NCI-H146 treated with DMSO at 0.1 percent for 48 hours (cell line): Measurements from ENCODE around the gene NCAM2.

Source experiments
- DNase-seq: peaks from one replicate; lab custom pipeline; 2025; ENCODE audit not compliant: unreplicated experiment; lab: John Stamatoyannopoulos, UW

NCAM2 gene

DNA sequence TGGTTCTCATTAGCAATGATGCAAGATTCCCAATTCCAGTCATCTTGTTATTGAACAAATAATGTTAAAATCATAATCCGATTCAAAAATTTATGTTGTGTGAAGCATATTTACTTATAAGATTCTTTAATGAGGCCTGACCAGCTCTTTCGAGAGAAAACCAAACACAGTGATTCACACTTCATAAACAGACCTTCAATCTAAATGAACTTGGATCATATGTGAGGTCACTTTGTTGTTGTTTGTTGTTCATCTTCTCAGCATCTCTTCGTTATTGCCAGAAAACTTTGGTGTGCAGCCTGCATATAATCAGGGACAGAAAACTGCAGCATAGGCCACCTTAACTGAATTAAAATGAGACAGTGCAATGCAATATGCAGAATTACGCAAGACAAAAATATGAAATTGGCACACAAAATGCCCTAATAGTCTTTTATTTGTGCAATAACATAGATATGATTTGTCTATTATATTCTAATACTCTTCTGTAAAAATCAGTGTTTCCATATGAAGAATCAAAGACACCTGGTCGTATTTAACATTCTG is 30.1 kb downstream of the NCAM2 start:
- DNase-seq: no peak

DNA sequence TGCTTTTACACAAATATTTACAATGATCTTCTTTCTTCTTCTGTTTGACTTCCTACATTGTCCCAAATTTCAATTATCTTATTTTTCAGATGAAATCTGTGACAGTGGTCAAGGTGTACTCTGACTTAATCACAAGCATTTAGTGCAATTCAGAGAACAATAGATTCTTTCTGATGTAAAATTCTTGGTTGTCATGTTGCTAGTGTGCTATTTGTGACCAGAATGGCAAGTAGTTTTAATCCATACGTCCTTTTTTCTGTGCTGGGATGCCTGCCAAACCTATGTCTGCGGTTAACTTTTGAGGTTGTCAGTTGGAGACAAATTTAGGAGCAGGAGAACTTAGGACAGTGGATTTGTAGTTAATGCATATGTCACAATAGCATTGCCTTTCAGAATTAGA is 31.0 kb downstream of the NCAM2 start:
- DNase-seq: peak; percentile 18

DNA sequence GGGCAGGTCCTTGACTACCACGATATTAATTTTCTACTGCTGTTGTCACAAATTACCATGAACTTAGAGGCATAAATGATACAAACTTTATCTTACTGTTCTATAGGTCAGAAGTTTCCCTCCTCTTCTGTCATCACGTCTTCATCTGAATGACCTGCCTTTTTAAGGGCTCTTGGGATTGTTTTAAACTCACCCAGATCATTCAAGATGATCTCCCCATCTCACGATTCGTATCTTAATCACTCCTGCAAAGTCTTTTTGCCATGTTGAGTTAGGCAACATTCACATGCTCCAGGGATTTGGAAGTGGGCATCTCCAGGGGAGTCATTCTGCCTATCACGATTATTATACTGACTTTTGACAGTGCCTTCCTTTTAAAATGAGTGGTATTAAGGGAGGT is 32.1 kb downstream of the NCAM2 start:
- no peak for DNase-seq

- DNase-seq: no peak
Measured at GRCh38 chr21:21034036-21034435, 35.8 kb downstream of the NCAM2 start.

- no peak for DNase-seq
Measured at GRCh38 chr21:21039624-21040170, 41.5 kb downstream of the NCAM2 start.

- DNase-seq: no peak
Measured at GRCh38 chr21:21045518-21045917, 47.3 kb downstream of the NCAM2 start.

GRCh38 chr21:21046063-21046462 is 47.9 kb downstream of the NCAM2 start:
- DNase-seq: no peak

DNA sequence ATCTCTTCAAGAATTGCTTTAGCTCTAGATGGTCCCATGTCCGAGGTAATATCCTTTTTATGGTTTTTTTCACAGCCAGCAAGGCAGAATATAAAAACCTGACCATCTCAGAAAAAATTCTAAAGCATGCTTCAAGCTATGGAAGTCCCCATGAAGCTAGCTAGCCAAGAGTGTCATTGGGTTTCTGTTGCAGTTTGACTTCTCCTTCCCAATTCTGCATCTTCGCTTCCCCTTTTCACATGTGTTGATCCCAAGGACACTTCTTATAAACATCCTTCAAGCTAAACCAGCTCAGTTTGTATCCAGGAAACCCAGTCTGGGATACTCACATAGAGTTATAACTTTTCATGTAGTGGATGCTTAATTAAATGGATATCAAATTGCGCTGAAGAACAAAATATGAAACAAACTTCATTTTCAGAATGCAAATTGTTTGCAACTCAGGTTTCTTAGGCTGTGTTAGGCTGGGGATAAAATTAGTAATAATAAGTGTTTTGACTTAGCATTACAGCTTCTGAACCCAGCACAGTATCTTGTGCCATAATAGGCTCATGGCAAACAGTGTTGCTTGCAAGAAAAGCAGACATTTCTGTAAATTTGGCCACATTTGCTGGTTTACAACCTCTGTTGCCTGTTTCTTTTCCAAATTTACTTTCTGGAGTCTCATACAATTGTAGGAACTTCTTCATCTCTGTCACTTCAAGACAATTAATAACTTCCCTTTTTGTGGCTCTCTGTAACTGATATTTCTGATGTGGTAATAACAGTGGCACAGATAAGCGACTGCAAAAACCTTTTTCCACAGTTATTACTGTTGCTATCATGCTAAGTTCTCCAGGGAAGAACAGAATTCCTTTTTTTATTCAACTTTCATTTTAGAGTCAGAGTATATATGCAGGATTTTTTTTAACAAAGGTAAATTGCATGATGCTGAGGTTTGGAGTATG is 53.2 kb downstream of the NCAM2 start:
- no peak for DNase-seq

- DNase-seq: no peak
Measured at GRCh38 chr21:21052672-21053071, 54.5 kb downstream of the NCAM2 start.

- DNase-seq: peak; percentile 18
Measured at GRCh38 chr21:21057349-21058062, 59.3 kb downstream of the NCAM2 start.

GRCh38 chr21:21063828-21064227 is 65.6 kb downstream of the NCAM2 start:
- DNase-seq: no peak

- no peak for DNase-seq
Measured at GRCh38 chr21:21064353-21064752, 66.1 kb downstream of the NCAM2 start.

GRCh38 chr21:21067375-21067774 is 69.2 kb downstream of the NCAM2 start:
- DNase-seq: no peak

DNA sequence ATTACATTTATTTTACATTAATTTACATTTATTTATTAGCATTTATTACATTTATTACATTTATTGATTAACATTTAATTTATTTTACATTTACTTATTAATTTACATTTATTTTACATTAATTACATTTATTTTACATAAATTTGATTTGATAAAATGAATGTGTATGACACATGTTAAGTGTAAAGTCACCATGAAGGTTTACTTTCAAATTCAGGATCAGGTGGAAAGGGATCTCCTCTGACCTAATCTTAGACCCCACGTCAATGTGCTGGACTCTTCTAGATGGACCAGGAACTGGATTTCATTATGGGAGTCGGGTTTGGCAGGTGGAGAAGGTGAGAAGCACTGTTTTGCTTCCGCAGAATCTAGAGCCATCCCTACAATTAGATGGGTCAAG is 76.1 kb downstream of the NCAM2 start:
- no peak for DNase-seq

- DNase-seq: no peak
Measured at GRCh38 chr21:21076051-21076450, 77.8 kb downstream of the NCAM2 start.

GRCh38 chr21:21076491-21076890 is 78.3 kb downstream of the NCAM2 start:
- no peak for DNase-seq

DNA sequence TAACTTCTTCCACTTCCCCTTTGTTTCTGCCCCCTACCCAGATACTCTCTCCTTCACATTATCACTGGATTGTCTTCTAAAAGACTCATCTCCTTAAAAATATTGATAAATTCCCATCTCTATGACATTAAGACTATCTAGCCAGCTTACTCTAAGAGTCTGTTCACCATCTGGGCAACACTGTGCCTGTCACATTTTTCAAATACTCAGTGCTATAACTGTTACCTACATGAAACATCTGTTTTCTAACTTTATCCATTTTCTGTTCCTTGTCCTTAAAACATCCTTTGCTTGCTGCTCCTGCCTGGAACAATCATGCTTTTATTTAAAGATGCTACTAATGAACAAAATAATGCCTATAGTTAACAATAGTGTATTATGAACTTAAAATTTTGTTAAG is 81.4 kb downstream of the NCAM2 start:
- DNase-seq: no peak

DNA sequence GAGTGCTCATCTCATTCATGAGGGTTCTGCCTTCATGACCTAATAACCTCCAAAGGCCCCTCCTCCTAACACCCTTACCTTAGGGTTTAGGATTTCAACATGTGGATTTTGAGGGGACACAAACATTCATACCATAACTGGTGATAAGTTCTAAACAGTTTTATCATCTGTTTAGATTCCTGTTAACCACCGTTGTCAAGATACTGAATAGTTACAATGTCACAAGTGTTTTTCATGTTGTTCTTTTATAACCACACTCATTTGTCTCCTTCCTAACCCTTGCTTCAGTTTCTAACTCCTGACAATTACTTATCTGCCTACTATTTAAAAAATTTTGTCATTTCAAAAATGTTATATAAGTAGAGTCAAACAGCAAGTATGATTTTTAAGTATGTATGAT is 86.0 kb downstream of the NCAM2 start:
- DNase-seq: no peak

DNA sequence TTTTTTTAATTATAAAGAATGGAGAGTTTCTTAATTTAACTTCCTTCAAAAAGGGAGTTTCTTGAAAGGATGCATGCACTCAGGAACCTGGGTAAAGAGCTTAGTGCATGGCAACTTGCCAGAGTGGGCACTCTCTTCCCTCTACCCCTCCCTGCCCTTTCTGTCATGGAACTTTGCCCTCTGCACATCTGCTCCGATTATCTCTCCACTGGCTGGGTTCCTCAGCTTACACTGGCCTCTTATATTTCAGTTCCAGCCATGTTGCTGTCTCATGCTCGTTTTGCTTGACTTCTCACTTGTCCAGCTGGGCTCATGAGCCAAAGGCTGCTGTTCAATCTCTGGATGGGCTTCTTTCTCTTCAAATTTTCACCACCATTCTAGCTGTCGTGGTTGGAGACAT is 87.0 kb downstream of the NCAM2 start:
- DNase-seq: no peak

DNA sequence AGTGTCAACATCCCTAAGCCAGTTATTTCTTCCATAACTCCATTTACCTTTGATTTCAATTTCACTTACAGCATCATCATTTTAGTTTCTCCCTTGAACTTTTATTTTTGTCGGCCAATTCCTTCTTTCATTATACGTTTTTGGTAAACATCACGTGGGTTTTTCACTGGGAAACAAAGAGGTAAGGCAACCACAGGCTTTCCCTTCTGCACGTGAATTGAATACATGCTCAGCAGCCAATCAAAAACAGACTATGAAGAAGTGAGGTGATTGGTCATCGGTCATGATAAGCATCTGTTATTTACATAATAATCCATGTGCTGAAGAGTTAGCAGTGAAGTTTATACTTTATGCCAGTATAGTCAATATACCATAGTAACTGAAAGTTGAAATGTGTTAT is 98.7 kb downstream of the NCAM2 start:
- DNase-seq: no peak

GRCh38 chr21:21097466-21097865 is 99.3 kb downstream of the NCAM2 start:
- no peak for DNase-seq

DNA sequence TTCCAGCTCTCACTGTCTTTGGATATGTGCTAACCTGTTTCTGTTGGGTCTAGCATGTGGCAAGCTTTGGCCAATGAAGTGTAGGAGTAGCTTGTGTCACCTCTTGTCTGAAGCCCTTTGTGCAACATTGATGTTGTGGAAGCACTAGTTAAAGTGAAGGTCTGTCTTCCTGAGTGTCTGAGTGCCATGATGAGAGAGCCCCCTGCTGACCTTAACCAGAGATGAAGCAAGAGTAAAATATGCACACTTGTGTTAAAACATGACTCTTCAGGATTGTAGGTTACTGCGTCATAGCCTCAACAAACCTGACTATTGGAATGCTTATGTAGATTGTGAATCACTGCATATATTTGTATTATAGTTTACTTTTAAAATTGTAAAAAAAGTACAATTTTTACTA is 103.7 kb downstream of the NCAM2 start:
- peak; percentile 38 for DNase-seq
